OCI-M2 (cell line): ENCODE data around the gene SPATA7.

ENCODE experiments used
- DNase-seq: peaks from one replicate; lab custom pipeline; 2025; ENCODE audit not compliant: unreplicated experiment; lab: John Stamatoyannopoulos, UW

The SPATA7 gene

DNA sequence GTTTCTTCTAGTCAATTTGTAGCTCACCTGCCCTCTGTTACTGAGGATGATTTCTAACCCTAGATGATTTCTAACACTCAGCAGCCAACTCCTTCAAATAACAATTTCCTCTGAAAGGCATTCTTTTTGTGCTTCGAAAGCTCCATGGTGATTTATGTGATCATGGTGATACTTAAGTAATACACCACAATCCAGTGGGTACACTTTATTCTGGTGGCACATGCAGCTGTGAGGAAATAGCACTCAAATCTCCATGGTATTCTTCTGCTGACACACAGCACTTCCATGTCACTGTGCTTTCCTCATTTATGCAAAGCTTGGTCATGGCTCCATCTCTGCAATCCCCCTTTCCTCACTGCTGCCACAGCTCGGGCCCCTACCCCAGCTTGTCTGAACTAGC, 95.6 kb downstream of the SPATA7 start:
- DNase-seq, result no peak

GRCh38 chr14:88481794-88482193, 96.3 kb downstream of the SPATA7 start:
- no peak for DNase-seq

DNA sequence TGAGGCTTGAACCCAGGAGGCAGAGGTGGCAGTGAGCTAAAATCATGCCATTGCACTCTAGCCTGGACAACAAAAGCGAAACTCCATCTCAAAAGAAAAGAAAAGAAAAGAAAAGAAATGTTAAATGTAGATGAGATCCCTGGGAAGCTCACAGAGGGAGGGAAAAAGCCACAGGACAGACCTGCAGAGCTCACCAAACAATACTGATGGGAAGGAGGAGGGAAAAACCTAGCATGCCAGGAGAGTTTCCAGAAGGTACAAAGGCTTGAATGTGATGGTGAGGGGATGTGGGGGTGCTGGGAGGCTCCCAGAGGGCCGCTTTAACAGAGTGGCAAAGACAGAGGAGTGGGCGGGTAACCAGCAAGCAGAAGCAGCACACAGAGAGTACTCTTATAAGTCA, 97.1 kb downstream of the SPATA7 start:
- no peak for DNase-seq
